A673 (cell line): ENCODE measurements around the gene ATP6V1F. TPM values are rescaled to one million over a fixed set of nuclear protein-coding genes. Genes with fewer than 3 reads are reported as not detected.

Source experiments
- BruUV-seq: library from RNA; stranded (reverse); fragments of 400-500 nt; replicated peaks from 2 replicates; lab custom pipeline; 2021; lab: Mats Ljungman, UMichigan
- CTCF ChIA-PET: fragments of 300-600 bp; sonication (Branson Sonifier 250); formaldehyde crosslinking; loops from one replicate; lab custom pipeline; 2022; ENCODE audit warnings: antibody characterized with exemption; lab: Charles Lee
- POLR2A ChIA-PET: fragments of 300-600 bp; sonication (Branson Sonifier 250); formaldehyde crosslinking; loops from one replicate; lab custom pipeline; 2022; ENCODE audit warnings: antibody characterized with exemption; ENCODE audit not compliant: low non-redundant PET; lab: Charles Lee
- DNase-seq: peaks from one replicate; pipeline ENCODE4 v3.0.0-alpha.2; 2015; ENCODE audit warnings: low spot score
- H3K27ac ChIP-seq: fragments of 200-600 bp; sonication (generic); 2 replicates; pipeline ENCODE4 v1.5.1; 2016; ENCODE audit warnings: mixed run types, low read depth, mild to moderate bottlenecking, mixed read lengths, antibody characterized with exemption, low read length; ENCODE audit not compliant: poor library complexity, severe bottlenecking
- H3K27me3 ChIP-seq: fragments of 200-600 bp; sonication (generic); replicated peaks from 2 replicates; pipeline ENCODE4 v1.6.1; 2017; ENCODE audit warnings: mixed run types, low read depth, mild to moderate bottlenecking, mixed read lengths, antibody characterized with exemption, low read length; ENCODE audit not compliant: insufficient read depth, poor library complexity
- H3K36me3 ChIP-seq: fragments of 200-600 bp; sonication (generic); 2 replicates; pipeline ENCODE4 v1.6.1; 2016; ENCODE audit warnings: mixed run types, mild to moderate bottlenecking, mixed read lengths, antibody characterized with exemption, low read length; ENCODE audit not compliant: insufficient read depth, poor library complexity, severe bottlenecking
- H3K4me1 ChIP-seq: fragments of 200-600 bp; sonication (generic); 2 replicates; pipeline ENCODE4 v1.6.1; 2017; ENCODE audit warnings: mixed run types, mild to moderate bottlenecking, mixed read lengths, antibody characterized with exemption, low read length; ENCODE audit not compliant: insufficient read depth, poor library complexity, severe bottlenecking
- H3K4me3 ChIP-seq: fragments of 200-600 bp; sonication (generic); 2 replicates; pipeline ENCODE4 v1.5.1; 2016; ENCODE audit warnings: low read depth, mixed run types, mild to moderate bottlenecking, mixed read lengths, low read length; ENCODE audit not compliant: poor library complexity, severe bottlenecking
- H3K9me3 ChIP-seq: fragments of 200-600 bp; sonication (generic); 2 replicates; pipeline ENCODE4 v1.6.1; 2016; ENCODE audit warnings: mixed run types, low read depth, mild to moderate bottlenecking, mixed read lengths, antibody characterized with exemption, low read length; ENCODE audit not compliant: poor library complexity, severe bottlenecking
- EZH2 ChIP-seq: fragments of 200-600 bp; sonication (generic); IDR thresholded peaks from 2 replicates; pipeline ENCODE4 v1.6.1; 2017; ENCODE audit warnings: borderline replicate concordance, low read depth, mild to moderate bottlenecking, mixed read lengths, antibody characterized with exemption, low read length; ENCODE audit not compliant: poor library complexity, severe bottlenecking
- intact Hi-C: fragments of 100-400 bp; cut with micrococcal nuclease; formaldehyde crosslinking; loops from one replicate; pipeline ENCODE4 v1.10.0; 2022; ENCODE audit not compliant: unreplicated experiment
- total RNA-seq: library from RNA; stranded (reverse); gene quantifications from 2 replicates; pipeline ENCODE4 v1.2.3, GENCODE V29; 2021
- TF ChIP-seq, protein P1 (sequence below): fragments of 300-800, 200-600 bp; sonication (generic); conservative IDR thresholded peaks from 2 replicates; pipeline ENCODE4 v1.5.1; 2017; ENCODE audit warnings: low read depth, mild to moderate bottlenecking, antibody characterized with exemption, low read length, moderate library complexity, mixed read lengths

Gene ATP6V1F
- total RNA-seq, 1 experiment from 2014 or later: 148 TPM

DNA sequence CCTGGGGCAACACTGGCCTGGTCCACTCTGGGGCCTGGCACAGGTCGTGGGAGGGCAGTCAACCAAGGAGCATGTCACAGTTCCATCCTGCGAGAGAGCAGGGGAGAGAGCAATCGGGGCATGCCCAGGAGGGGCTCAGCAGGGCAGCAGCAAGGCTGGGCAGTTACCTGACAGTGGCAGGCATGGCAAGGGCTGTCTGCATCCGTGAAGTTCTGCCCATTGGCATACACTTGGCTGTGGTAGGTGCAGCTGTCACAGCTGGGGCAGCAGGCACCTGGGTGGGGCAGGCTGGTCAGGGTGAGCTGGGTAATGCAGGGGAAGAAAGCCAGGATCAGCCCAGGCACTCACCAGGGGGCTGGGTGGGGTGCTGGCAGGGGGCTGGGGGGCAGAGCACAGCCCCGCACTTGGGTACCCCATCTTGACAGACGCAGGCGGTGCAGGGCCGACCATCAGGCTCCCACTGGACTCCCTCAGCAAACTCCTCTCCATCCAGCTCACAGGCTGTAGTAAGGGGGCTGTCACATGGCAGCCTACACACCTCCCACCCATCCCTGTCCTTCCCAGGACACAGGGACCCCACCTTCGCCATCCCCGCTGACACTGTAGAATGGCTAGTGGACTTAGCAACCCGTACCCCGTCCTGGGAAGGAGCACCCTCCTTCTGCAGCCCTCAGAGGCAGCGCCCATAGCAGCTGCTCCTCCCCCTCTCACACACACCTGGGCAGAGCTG, 30.0 kb downstream of the ATP6V1F start:
- Histone ChIP-seq H3K27me3 (peaks cover 21% of the 10 kb centered on the region), H3K27ac (no peak overlapping the region), H3K4me3 (no peak overlapping the region), H3K4me1 (no peaks in the 10 kb centered on the region), H3K9me3 (no peaks in the 10 kb centered on the region), H3K36me3 (no peaks in the 10 kb centered on the region)
- no peak for TF ChIP-seq EZH2
- TF ChIP-seq, protein P1, sequence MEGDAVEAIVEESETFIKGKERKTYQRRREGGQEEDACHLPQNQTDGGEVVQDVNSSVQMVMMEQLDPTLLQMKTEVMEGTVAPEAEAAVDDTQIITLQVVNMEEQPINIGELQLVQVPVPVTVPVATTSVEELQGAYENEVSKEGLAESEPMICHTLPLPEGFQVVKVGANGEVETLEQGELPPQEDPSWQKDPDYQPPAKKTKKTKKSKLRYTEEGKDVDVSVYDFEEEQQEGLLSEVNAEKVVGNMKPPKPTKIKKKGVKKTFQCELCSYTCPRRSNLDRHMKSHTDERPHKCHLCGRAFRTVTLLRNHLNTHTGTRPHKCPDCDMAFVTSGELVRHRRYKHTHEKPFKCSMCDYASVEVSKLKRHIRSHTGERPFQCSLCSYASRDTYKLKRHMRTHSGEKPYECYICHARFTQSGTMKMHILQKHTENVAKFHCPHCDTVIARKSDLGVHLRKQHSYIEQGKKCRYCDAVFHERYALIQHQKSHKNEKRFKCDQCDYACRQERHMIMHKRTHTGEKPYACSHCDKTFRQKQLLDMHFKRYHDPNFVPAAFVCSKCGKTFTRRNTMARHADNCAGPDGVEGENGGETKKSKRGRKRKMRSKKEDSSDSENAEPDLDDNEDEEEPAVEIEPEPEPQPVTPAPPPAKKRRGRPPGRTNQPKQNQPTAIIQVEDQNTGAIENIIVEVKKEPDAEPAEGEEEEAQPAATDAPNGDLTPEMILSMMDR: no peak
- CTCF ChIA-PET: no interaction called here
- intact Hi-C loops: no loop called here
- no peak for DNase-seq
- BruUV-seq: no TSS peak
- POLR2A ChIA-PET: no interaction called here

DNA sequence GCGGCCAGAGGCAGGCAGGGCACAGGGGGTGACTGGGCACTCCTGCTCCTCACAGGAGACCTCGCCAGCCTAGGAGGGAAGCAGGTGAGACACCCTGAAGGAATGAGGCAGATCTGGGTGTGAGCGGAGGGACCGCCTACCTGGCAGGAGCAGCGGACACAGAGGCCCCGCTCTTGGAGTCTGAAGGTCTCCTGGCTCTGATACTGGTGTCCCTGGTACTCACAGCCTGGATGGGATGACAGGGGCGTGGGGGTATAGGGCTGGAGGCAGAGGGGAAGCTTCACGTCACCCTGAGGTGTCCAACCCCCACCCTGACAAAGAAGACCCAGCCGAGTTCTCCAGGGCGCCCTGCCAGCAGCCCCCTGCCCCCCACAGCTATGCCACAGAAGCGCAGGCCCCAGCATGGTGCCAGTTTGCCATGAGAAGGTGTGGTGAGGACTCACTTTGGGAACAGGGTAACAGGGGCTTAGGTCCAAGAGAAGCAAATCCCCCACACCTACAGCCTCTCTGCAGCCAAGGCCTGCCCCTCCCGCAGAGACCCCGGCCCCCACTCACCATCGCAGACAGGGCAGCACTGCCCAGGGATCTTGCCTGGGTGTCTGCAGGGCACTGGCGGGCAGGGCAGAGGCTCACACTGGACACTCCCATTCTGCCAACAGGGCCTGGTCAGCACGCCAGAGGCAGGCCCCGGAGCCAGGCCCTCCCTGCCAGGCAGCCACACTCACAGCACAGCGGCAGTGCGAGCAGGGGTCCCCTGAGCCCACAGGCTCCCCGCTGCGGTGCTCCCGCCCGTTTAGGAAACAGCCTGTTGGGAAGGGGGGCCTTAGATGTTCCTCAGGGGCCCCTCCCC, 30.8 kb downstream of the ATP6V1F start:
- Histone ChIP-seq H3K36me3 (no peaks in the 10 kb centered on the region), H3K27me3 (peaks cover 21% of the 10 kb centered on the region), H3K27ac (no peak overlapping the region), H3K4me1 (no peaks in the 10 kb centered on the region), H3K9me3 (no peaks in the 10 kb centered on the region), H3K4me3 (no peak overlapping the region)
- POLR2A ChIA-PET: no interaction called here
- no peak for TF ChIP-seq EZH2
- TF ChIP-seq, protein P1: no peak
- DNase-seq: no peak
- intact Hi-C loops: no loop called here
- no TSS peak for BruUV-seq
- CTCF ChIA-PET: no interaction called here

DNA sequence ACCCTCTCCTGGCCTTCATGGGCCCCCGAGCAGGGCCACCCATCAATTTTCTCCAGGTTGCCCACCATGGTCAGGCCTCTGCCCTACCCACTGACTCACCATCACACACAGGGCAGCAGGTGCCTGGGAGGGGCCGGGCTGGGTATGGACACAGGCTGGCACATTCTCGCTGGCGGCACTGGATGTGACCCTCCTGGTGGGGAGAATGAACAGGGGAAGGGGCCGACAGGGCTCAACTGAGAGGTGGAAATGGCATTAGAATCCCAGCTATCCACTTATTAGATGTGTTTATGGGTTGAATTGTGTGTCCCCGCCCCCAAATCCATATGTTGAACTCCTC, 31.4 kb downstream of the ATP6V1F start:
- POLR2A ChIA-PET: no interaction called here

More for the DNA sequence above, 31.4 kb downstream of the ATP6V1F start:
- no peak for TF ChIP-seq EZH2
- TF ChIP-seq, protein P1: no peak
- Histone ChIP-seq H3K27me3 (peaks cover 20% of the 10 kb centered on the region), H3K36me3 (no peaks in the 10 kb centered on the region), H3K4me1 (no peaks in the 10 kb centered on the region), H3K4me3 (no peak overlapping the region), H3K9me3 (peaks cover 1% of the 10 kb centered on the region), H3K27ac (no peak overlapping the region)
- BruUV-seq: no TSS peak
- intact Hi-C loops: no loop called here
- DNase-seq: no peak
- CTCF ChIA-PET: no interaction called here
